ENCODE results near the gene LPAR6. TPM values are rescaled to one million over a fixed set of nuclear protein-coding genes. Genes with fewer than 3 reads are reported as not detected.

Gene LPAR6
- total RNA-seq, 1 donor from 2014 or later: 11.5 TPM

DNA sequence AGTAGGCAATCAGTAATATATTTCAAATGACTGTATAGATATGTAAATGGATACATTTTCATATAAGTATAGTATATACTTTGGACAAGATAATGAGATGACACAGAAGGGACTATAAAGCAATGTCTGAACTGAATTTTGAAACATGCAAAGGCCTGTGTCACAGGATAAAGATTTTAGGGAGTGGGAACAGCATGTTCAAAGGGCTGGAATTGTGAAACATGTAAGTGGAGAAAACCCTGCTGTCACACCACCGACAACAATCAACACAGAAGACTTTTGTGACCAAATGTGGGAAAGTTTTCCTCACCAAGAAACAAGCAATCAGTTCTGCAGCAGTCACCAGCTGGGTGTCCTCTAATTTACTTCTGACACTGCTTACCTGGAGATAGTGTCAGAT is 42.9 kb downstream of the LPAR6 start:
- Histone ChIP-seq H3K27ac (replicated peaks) (no peak overlapping the region), H3K27me3 (ENCODE audit: low read depth) (no peaks in the 10 kb centered on the region), H3K4me3 (no peak overlapping the region), H3K36me3 (peaks cover 54% of the 10 kb centered on the region), H3K9me3 (replicated peaks) (no peaks in the 10 kb centered on the region), H3K4me1 (no peaks in the 10 kb centered on the region)
- intact Hi-C loops (cut with micrococcal nuclease): no loop called here
- TF ChIP-seq, protein P1, sequence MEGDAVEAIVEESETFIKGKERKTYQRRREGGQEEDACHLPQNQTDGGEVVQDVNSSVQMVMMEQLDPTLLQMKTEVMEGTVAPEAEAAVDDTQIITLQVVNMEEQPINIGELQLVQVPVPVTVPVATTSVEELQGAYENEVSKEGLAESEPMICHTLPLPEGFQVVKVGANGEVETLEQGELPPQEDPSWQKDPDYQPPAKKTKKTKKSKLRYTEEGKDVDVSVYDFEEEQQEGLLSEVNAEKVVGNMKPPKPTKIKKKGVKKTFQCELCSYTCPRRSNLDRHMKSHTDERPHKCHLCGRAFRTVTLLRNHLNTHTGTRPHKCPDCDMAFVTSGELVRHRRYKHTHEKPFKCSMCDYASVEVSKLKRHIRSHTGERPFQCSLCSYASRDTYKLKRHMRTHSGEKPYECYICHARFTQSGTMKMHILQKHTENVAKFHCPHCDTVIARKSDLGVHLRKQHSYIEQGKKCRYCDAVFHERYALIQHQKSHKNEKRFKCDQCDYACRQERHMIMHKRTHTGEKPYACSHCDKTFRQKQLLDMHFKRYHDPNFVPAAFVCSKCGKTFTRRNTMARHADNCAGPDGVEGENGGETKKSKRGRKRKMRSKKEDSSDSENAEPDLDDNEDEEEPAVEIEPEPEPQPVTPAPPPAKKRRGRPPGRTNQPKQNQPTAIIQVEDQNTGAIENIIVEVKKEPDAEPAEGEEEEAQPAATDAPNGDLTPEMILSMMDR (IDR thresholded peaks at IDR 0.05; ENCODE audit: borderline replicate concordance): no peak
- DNase-seq: no peak

Other genes with a start within 250 kb of the LPAR6 start
- 533 TPM for gene ITM2B, start 179.9 kb downstream of the LPAR6 start, total RNA-seq
- gene RB1, start 109.4 kb downstream of the LPAR6 start, total RNA-seq: 23.8 TPM
- gene RCBTB2, start 120.0 kb upstream of the LPAR6 start, total RNA-seq: 14.8 TPM
- 7.6 TPM for gene CYSLTR2, start 240.8 kb upstream of the LPAR6 start, total RNA-seq

Data from left ventricle myocardium inferior (tissue), 1 donor.